NCI-H2227 (cell line): ENCODE data around the gene IL6R.

Experiments
- DNase-seq: peaks from one replicate; lab custom pipeline; 2025; ENCODE audit not compliant: unreplicated experiment; lab: John Stamatoyannopoulos, UW

The IL6R gene

GRCh38 chr1:154503898-154504297, 98.8 kb downstream of the IL6R start:
- no peak for DNase-seq

GRCh38 chr1:154512760-154513159, 107.6 kb downstream of the IL6R start:
- no peak for DNase-seq

GRCh38 chr1:154514066-154514553, 109.0 kb downstream of the IL6R start:
- no peak for DNase-seq

GRCh38 chr1:154517661-154518060, 112.5 kb downstream of the IL6R start:
- no peak for DNase-seq
